NB4 (cell line): ENCODE data around the gene CCDC82.

ENCODE experiments used
- CTCF ChIP-seq: IDR thresholded peaks from one replicate; pipeline ENCODE4 v1.5.1; 2012; ENCODE audit warnings: low read depth, low read length
- TF ChIP-seq, protein P1 (sequence below): IDR thresholded peaks from 2 replicates; pipeline ENCODE4 v1.6.1; 2011; ENCODE audit warnings: low read depth, low read length

- no peak for TF ChIP-seq CTCF
- TF ChIP-seq, protein P1, sequence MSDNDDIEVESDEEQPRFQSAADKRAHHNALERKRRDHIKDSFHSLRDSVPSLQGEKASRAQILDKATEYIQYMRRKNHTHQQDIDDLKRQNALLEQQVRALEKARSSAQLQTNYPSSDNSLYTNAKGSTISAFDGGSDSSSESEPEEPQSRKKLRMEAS: no peak
These were observed 69.6 kb downstream of the CCDC82 start for GRCh38 chr11:96319898-96320656.
